Thymus (tissue), 11 donors: ENCODE measurements around the gene CCDC142. TPM values are rescaled to one million over a fixed set of nuclear protein-coding genes. Genes with fewer than 3 reads are reported as not detected.

Source experiments
- DNase-seq, 9 donors: peaks; one replicate each; pipeline ENCODE4 v3.0.0-alpha.2; 2013; ENCODE audit warnings: low spot score in 9 of 9, low read depth in 6 of 9, missing footprints in 1 of 9
- H3K27ac ChIP-seq, 2 donors: one replicate each; pipeline ENCODE4 v1.5.1; 2013; ENCODE audit warnings: control low read depth in 1 of 2, low read depth in 1 of 2, low read length in 1 of 2, mild to moderate bottlenecking in 1 of 2, moderate library complexity in 1 of 2
- H3K27me3 ChIP-seq, 2 donors: one replicate each; pipeline ENCODE4 v1.5.1; 2013; ENCODE audit warnings: low read length in 1 of 2; ENCODE audit not compliant: control insufficient read depth in 2 of 2, insufficient read depth in 1 of 2
- H3K36me3 ChIP-seq, 2 donors: one replicate each; pipeline ENCODE4 v1.5.1; 2013; ENCODE audit warnings: low read length in 1 of 2, mild to moderate bottlenecking in 1 of 2, moderate library complexity in 1 of 2; ENCODE audit not compliant: control insufficient read depth in 2 of 2, insufficient read depth in 2 of 2
- H3K4me1 ChIP-seq, 2 donors: one replicate each; pipeline ENCODE4 v1.5.1; 2013; ENCODE audit warnings: low read length in 2 of 2; ENCODE audit not compliant: control insufficient read depth in 2 of 2, insufficient read depth in 2 of 2
- H3K4me3 ChIP-seq, 2 donors: one replicate each; pipeline ENCODE4 v1.5.1; 2013; ENCODE audit warnings: low read length in 2 of 2, control low read depth in 1 of 2, mild to moderate bottlenecking in 1 of 2
- H3K9me3 ChIP-seq, 2 donors: one replicate each; pipeline ENCODE4 v1.5.1; 2013; ENCODE audit warnings: low read length in 1 of 2, mild to moderate bottlenecking in 1 of 2; ENCODE audit not compliant: control insufficient read depth in 2 of 2, insufficient read depth in 1 of 2
- WGBS: extraction: QIAGEN DNeasy Blood & Tissue Kit; methylation state at CpG from one replicate; pipeline ENCODE4 v1.1.7; 2013; 5-methylcytosine and 5-hydroxymethylcytosine counted together
- polyA plus RNA-seq: library from polyadenylated mRNA; stranded (reverse); fragments of 200-250 nt; gene quantifications from one replicate; pipeline ENCODE4 v1.2.3, GENCODE V29; 2013
- total RNA-seq: library from RNA; stranded (reverse); fragments of 120-200 nt; gene quantifications from one replicate; pipeline ENCODE4 v1.2.4, GENCODE V29; 2013
- donor health status: healthy.

Gene CCDC142
- total and polyA plus RNA-seq, 2 donors: 6.7 to 9.1 TPM

DNA sequence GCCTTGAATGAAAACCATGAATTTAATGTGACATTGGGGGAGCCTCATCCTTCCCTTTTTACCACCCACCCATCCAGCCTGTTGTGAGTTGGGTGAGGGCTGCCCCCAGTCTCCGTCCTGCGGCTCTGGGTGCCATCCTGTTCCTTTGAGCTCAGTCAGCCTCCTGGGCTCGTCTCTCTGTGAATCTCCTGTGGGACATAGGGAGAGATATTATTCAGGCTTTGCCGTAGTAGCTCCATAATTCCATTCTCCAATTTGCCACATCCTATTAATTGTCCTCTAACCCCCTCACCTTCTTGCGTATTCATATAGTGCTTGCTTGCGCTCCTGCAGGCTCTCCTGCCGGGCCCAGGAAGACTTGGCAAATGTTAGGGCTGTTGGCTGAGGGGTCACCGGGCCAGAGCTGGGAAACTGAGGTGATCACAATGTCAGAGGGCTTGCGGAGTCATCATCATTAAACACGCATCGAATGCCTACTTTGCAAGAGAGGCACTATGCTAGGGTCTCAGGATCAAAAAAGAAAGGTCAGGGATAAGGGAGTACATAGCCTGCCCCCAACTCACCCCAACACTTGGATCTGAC is 43.9 kb upstream of the CCDC142 start:
- Histone ChIP-seq H3K9me3 (peaks cover 3 to 7% of the 10 kb centered on the region in 2 donors), H3K4me1 (peaks cover 21 to 31% of the 10 kb centered on the region in 2 donors), H3K27me3 (peaks cover 0 to 10% of the 10 kb centered on the region in 2 donors), H3K4me3 (no peak overlapping the region), H3K36me3 (peaks cover 29 to 32% of the 10 kb centered on the region in 2 donors), H3K27ac (no peak overlapping the region)
- WGBS: 98% methylated on average over 11 of the region's 11 CpGs
- no peak for DNase-seq

DNA sequence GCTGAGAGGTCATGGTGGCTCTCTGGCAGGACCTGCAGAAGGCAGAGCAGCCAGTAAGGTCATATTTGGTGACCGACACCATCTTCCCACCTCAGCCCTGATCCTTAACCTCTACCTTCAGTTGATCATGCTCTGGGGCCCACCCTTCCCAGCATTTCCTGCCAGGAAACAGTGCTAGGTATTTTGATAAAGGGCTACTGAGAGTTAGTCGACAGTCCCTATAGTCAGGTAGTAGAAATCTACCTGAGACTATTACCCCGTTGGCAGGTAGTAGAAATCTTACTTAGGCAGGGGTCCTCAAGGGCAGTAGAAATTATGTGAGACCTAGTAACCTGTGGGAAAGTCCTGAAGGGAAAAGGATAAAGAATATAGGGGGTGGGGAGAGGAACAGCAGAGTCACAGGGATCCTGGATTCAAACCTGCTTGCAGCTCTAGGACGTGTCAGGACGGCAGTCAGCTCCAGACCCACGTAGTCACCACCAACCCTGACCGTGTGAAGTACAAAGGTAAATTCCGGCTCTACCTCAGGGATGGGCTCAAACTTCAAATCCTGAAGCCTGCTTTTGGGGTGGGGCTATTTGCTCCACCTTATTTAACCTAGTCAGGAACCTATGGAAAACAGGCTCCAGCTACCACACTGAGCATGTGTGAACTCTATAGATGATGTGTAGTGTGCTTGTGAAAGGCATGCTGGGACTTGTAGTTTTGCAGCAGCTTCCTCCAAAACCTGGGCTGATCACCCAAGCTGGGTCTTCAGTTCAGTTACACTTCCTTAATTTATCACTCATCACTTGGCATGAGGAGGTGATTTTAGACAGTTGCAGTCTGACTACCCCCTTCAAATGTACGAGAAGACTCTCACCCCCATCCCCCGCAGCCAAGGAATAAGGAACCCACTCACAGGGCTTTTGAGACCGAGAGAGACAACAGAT is 43.2 kb upstream of the CCDC142 start, which contains the start of gene DQX1:
Gene DQX1 (minus strand): TSS at position 515 of the 932 bp plus-strand sequence. CDS start 502 bp downstream, at position 13.
- no peak within 1 kb of the TSS for H3K27ac ChIP-seq
- H3K4me3 ChIP-seq: no peak within 1 kb of the TSS
- peaks cover 0 to 16% of the 10 kb centered on the region in 2 donors for H3K27me3 ChIP-seq
- DNase-seq: peak in 1 of 9 donors; percentile 56
- 91% methylated on average over 11 of the region's 11 CpGs for WGBS
- peaks cover 22 to 28% of the 10 kb centered on the region in 2 donors for H3K36me3 ChIP-seq
- H3K4me1 ChIP-seq: peaks cover 16 to 24% of the 10 kb centered on the region in 2 donors
- H3K9me3 ChIP-seq: peaks cover 3 to 7% of the 10 kb centered on the region in 2 donors

DNA sequence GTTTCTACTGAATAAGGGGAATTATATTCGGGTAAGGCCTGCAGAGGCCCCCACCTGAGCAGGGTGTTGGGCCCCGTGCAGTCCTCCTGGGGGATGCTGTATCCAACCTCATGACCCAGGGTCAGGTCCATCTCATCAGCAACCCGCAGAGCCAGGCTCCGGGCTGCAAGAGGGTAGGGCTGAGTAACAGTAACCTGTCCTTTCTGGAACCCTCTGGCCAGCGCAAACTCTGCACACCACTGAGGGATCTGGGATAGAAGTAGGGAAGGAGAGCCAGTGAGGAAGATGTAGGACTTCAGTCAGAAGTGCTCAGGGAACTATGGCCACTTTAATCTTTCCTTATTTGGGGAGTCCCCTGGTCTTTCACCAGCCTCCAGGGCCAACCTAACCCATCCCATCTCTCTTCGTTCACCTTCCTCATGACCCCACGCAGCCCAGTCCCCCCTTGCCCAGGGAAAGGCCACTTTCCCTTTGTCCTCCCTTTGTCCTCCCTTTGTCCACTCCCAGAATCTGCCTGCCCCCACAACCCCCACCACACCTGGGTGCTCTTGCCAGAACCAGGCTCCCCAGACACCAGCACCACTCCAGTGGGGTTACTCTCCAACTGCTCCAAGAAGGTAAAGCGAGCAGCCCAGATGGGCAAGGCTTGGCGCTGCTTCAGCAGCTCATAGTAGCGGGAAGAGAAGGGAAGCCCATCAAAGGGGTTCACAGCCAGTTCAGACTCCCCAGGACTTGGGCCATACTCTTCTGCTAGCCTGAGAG is 42.3 kb upstream of the CCDC142 start:
- H3K36me3 ChIP-seq: peaks cover 20 to 28% of the 10 kb centered on the region in 2 donors
- peaks cover 0 to 24% of the 10 kb centered on the region in 2 donors for H3K27me3 ChIP-seq
- WGBS: 98% methylated on average over 10 of the region's 10 CpGs
- no peak for DNase-seq
- peaks cover 11 to 17% of the 10 kb centered on the region in 2 donors for H3K4me1 ChIP-seq
- no peak overlapping the region for H3K27ac ChIP-seq
- H3K4me3 ChIP-seq: no peak overlapping the region
- H3K9me3 ChIP-seq: peaks cover 3 to 7% of the 10 kb centered on the region in 2 donors

- peaks cover 6 to 34% of the 10 kb centered on the region in 2 donors for H3K27me3 ChIP-seq
- no peak overlapping the region for H3K4me3 ChIP-seq
- H3K9me3 ChIP-seq: peaks cover 3 to 7% of the 10 kb centered on the region in 2 donors
- WGBS: 96% methylated on average over 9 of the region's 9 CpGs
- H3K36me3 ChIP-seq: peaks cover 20 to 28% of the 10 kb centered on the region in 2 donors
- no peak for DNase-seq
- H3K4me1 ChIP-seq: peaks cover 11 to 16% of the 10 kb centered on the region in 2 donors
- H3K27ac ChIP-seq: no peak overlapping the region
Observed at GRCh38 chr2:74524005-74524404, 41.2 kb upstream of the CCDC142 start.

DNA sequence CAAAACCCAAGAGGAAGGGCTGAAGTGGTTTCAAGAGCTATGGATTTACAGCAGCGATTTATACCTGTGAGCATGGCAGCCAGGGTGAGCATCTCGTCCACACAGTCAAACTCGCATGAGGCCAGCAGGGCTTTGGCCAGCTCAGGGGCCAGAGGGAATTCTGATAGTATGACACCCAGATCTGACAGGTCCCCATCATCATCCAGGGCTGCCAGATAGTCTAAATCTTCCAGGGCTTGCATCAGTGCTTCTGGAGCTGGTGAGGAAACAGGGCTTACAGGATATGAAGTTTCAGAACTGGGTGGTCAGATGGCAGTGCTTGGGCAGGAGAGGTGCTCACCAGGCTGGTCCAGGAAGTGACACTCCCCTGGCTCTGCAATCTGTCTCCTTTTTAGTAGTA is 39.7 kb upstream of the CCDC142 start:
- Histone ChIP-seq H3K27ac (no peak overlapping the region), H3K36me3 (peaks cover 13 to 19% of the 10 kb centered on the region in 2 donors), H3K4me3 (no peak overlapping the region), H3K4me1 (peaks cover 0 to 3% of the 10 kb centered on the region in 2 donors), H3K27me3 (peaks cover 11 to 48% of the 10 kb centered on the region in 2 donors), H3K9me3 (peaks cover 3 to 7% of the 10 kb centered on the region in 2 donors)
- 94% methylated on average over 3 of the region's 3 CpGs for WGBS
- DNase-seq: no peak

GRCh38 chr2:74516650-74517049 is 33.9 kb upstream of the CCDC142 start:
- Histone ChIP-seq H3K9me3 (peaks cover 0 to 21% of the 10 kb centered on the region in 2 donors), H3K27me3 (peaks cover 60 to 96% of the 10 kb centered on the region in 2 donors), H3K36me3 (no peaks in the 10 kb centered on the region), H3K4me3 (peak overlapping the region in 1 of 2 donors; percentile 50), H3K4me1 (peaks cover 13 to 32% of the 10 kb centered on the region in 2 donors), H3K27ac (no peak overlapping the region)
- 75% methylated on average over 13 of the region's 13 CpGs for WGBS
- DNase-seq: no peak

DNA sequence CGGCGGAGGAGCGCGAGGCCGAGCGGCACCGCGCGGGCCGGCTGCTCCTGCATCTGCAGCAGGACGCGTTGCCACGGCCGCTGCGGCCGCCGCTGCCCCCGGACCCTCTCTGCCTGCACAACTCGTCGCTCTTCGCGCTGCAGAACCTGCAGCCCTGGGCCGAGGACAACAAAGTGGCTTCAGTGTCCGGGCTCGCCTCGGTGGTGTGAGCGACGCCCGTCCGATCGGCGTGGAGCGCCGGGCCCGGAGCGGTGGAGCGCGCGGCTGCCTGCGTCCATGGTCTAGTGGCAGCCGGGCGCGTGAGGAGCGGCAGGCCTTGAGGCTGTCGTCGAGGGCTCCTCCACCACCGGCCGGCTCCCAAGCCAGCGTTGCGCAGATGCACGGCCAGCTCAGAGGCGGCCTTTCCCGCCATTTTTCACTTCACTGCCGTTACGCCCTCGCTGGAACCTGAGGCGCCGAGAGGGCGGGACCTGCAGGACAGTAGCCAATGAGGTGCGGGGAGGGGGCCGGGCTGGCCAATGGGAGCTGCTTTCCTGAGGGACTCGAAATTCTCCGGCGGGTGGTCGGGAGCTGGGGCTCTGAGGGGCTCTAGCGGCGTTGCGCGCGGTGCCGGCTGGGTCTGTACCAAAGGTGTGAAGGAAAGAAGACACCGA is 33.3 kb upstream of the CCDC142 start:
- peaks cover 13 to 32% of the 10 kb centered on the region in 2 donors for H3K4me1 ChIP-seq
- no peak overlapping the region for H3K27ac ChIP-seq
- H3K36me3 ChIP-seq: no peaks in the 10 kb centered on the region
- WGBS: 4% methylated on average over 72 of the region's 72 CpGs
- peak overlapping the region; percentile 10 to 50 for H3K4me3 ChIP-seq
- peaks cover 0 to 21% of the 10 kb centered on the region in 2 donors for H3K9me3 ChIP-seq
- peaks cover 65 to 96% of the 10 kb centered on the region in 2 donors for H3K27me3 ChIP-seq
- peak in 5 of 9 donors; percentile 44 to 78 (median 65) for DNase-seq

DNA sequence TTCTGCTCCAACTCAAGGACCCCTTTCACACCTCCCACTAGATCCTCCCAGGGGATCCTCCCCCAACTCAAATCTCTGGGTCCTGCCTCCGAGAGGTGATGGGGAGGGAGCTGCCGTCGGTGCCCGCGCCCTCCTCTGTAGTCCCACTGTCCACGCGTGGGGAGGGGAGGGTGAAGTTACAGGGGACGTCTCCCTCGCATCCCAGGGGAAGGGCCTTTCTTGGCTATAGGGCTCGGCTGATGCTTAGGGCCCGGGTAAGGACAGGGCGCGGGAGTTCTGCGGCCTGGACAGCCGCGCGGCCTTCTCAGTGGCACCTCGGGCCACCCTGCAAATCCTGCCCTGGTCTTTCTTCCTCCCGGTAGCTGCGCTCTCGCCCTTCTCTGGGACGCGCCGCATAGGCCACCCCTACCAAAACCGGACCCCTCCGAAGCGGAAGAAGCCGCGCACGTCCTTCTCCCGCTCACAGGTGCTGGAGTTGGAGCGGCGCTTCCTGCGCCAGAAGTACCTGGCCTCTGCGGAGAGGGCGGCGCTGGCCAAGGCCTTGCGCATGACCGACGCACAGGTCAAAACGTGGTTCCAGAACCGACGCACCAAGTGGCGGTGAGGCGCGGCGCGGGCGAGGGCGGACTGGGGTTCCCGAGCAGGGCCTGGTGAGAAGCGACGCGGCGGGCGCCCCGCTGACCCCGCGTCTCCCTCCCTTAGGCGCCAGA is 32.6 kb upstream of the CCDC142 start:
- Histone ChIP-seq H3K36me3 (no peaks in the 10 kb centered on the region), H3K9me3 (peaks cover 0 to 21% of the 10 kb centered on the region in 2 donors), H3K27me3 (peaks cover 70 to 98% of the 10 kb centered on the region in 2 donors), H3K27ac (no peak overlapping the region), H3K4me1 (peaks cover 13 to 32% of the 10 kb centered on the region in 2 donors), H3K4me3 (peak overlapping the region; percentile 13 to 50)
- DNase-seq: peak in 1 of 9 donors; percentile 33
- 5% methylated on average over 60 of the region's 60 CpGs for WGBS
